ENCODE measurements around the gene SEMA3E.
"Not testable (repeated sequence)": the region's sequence is repeated elsewhere in the genome, so short reads cannot be mapped to it uniquely, and the experiment has no call there.

Gene SEMA3E

DNA sequence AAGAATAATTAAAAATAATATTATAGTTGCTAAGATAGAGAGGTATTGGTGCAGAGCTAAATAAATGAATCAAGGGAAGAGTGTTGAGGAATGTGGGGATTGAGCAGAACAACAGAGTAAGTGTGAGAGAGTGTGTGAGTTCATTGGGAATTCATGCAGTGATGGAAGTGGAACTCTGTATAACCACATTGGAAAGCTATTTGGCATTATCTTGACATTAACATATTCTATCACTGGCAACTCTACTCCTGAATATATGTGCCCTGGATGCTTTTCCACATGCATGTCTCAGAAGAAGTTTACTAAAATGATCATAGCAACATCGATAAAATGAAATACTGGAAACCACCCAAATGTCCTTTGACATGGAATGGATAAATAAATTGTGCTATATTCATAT lies 164.1 kb downstream of the SEMA3E start:
- no peak for DNase-seq

DNA sequence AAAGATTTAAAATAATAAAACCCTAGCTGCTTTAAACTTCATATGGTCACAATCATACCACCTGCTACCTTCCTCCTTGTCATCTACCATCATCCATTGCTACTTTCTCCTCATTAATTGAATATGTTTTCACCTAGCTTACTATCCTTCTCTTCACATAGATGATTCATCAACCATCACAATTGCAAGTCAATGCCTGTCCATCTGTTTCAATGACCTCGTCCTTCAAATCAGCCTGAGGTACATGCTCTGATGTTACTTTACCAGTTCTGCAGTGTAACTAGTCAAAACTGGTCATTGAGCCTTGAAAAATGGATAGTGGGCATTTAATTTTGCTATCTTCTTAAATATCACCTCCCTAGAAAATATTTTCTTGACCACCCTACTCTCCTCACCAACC lies 164.7 kb downstream of the SEMA3E start:
- no peak for DNase-seq

DNA sequence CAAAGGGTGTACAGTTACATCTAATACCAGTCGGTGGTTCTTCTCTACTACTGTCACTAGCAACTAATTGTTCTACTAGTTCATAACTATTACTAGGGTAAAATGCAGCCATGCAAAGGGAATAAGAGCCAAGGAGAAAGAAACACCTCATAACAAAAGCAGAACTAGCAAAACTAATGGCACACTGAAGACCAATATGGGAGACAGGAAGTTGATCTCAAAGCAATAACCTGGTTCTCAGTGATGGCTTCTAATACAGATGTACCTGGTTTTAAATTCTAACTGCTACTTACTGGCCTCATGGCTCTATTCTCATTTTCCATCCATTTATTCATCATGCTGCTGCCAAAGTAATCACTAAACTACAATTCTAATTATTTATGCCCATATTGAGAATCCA lies 170.3 kb downstream of the SEMA3E start:
- DNase-seq, result no peak

DNA sequence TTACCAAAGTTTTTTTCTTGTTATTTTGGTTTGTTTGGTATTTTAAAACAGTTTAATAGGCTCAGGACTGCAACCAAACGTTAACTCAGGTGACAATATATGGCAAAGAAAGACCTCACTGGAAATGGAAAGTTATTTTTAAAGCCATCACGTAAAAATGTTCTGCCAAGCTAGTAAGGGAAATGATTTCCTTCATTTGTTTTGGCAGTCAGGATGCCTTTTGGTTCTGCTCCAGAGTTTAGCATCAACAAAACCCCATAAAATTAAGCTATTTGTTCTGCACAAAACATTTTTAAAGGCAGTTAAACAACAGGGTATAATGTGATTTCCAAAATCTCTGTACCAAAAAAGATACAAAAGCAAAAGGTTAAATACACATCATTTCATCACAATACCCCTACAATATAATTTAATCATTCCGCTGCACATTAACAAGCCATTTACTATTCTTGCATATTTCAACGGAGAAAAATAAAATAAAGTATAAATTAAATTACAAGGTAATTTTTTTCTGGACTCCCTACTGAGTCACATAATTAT lies 172.4 kb downstream of the SEMA3E start:
- no peak for DNase-seq

- DNase-seq, result no peak
Observed at GRCh38 chr7:83475420-83475819, 173.5 kb downstream of the SEMA3E start.

DNA sequence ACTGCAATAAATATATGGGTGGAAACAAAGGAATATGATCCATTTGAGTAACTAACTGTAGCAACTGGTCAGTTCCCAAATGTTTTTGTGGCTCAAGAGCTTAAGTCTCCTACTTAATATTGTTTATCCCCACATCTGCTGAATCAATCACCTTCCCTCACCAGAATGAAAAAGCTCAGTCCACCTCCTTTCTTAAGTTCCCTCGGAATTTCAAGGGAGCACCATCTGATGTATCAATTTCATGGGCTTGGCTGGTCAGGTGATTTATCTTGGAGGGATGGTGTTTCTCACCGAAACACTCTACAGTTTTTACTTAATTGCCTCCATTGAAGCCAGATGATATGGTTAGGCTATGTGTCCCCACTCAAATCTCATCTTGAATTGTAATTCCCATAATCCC lies 176.6 kb downstream of the SEMA3E start:
- DNase-seq, result no peak

- DNase-seq, result no peak
Observed at GRCh38 chr7:83469491-83469890, 179.4 kb downstream of the SEMA3E start.

DNA sequence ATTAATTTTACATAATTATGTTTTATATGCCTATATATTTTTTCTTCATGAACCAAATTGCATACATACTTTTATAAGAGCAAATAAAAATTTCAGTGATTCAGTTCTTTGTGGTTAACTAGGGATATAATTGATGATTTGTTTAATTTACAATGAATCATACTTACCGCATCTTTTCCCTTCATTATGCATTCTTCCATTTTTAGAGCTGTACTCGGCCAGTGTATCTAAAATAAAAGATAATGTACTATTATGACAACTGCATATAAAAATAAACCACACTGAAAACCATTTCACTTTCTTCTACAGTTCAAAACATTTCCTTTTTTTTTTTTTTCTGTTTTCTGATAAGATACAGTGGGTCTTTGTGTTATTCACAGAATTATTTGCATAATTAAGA lies 179.9 kb downstream of the SEMA3E start:
- DNase-seq, result no peak

GRCh38 chr7:83468251-83468739 lies 180.6 kb downstream of the SEMA3E start:
- no peak for DNase-seq

DNA sequence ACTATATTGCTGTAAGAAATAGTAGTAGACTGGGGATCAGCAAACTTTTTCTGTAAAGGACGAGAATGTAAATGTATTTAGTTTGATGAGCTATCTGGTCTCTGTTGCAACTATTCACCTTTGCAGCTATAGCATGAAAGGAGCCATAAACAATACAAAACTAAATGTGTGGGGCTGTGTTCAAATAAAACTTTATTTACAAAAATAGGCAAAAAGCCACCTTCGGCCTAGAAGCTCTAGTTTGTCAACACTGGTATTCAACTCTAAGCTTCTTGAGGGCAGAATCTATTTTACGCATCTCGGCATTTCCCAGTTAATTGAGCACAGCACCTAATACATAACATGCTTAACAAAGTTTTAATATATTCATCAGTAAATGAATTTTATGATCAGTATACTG lies 181.4 kb downstream of the SEMA3E start:
- no peak for DNase-seq

DNA sequence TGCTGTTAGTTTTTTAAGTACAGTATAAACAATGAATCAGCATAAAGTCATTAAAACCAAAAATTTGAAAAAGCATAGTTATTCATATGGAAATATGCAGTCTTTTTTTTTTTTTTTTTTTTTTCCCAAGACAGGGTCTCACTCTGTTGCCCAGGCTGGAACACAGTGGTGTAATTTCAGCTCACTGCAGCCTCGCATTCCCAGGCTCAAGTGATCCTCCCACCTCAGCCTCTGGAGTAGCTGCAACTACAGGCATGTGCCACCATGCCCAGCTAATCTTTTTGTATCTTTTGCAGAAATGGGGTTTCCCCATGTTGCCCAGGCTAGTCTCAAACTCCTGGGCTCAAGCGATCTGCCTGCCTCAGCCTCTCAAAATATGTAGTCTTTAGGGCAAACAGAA lies 182.0 kb downstream of the SEMA3E start:
- no peak for DNase-seq

GRCh38 chr7:83466187-83466923 lies 182.6 kb downstream of the SEMA3E start:
- no peak for DNase-seq

DNA sequence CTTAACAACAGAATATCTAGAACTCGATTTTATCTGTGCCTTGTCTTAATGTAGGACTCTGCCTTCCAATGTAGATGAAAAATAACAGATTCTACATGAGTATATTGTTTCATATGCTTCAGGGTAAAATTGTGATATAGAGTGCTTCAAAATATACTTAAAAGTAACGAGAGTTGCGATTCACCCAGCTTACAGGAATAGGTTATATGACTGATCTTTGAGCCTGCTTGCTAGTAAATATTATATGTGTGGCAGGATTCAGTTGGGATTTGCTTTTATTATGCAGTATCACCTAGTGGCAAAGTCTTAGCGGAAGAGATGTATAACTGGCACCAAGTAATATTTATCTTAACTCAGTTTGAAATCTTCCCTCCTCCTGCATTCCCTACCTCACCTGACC lies 183.3 kb downstream of the SEMA3E start:
- DNase-seq, result no peak

- not testable (repeated sequence) for DNase-seq
Observed at GRCh38 chr7:83461820-83462219, 187.1 kb downstream of the SEMA3E start.

DNA sequence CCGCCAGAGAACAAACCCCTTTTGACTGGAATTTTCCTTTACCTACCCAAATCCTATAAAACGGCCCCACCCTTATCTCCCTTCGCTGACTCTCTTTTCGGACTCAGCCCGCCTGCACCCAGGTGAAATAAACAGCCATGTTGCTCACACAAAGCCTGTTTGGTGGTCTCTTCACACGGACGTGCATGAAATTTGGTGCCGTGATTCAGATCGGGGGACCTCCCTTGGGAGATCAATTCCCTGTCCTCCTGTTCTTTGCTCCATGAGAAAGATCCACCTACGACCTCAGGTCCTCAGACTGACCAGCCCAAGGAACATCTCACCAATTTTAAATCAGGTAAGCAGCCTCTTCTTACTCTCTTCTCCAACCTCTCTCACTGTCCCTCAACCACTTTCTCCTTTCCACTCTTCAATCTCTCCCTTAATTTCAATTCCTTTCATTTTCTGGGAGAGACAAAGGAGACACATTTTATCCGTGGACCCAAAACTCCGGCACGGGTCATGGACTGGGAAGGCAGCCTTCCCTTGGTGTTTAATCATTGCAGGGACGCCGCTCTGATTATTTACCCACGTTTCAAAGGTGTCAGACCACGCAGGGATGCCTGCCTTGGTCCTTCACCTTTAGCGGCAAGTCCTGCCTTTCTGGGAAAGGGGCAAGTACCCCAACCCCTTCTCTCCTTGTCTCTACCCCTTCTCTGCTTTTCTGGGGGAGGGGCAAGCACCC lies 188.8 kb downstream of the SEMA3E start:
- DNase-seq, result not testable (repeated sequence)

DNA sequence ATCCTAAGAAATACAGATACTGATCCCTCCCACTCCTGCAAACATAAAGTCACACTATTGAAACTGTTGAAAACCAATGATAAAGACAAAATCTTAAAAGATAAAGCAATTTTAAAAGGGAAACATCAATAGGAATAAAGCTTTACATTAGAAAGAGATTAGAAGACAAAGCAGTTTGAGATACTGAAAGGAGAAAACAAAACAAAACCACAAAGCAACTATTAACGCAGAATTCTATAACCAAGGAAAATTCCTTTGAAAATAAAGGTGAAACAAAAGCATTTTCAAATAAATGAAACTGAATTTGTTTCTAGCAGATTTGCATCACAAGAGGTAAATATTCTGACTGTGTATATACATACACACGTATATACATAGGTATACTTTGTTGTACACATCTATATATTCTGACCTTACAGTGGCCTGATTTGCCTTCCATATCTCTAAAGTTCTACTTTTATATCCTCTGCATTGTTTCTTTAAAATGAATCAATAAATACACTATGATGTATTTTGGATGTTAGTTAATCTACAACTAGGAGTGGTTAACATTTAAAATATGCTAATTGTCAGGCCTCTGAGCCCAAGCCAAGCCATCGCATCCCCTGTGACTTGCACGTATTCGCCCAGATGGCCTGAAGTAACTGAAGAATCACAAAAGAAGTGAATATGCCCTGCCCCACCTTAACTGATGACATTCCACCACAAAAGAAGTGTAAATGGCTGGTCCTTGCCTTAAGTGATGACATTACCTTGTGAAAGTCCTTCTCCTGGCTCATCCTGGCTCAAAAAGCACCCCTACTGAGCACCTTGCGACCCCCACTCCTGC lies 189.6 kb downstream of the SEMA3E start:
- not testable (repeated sequence) for DNase-seq

DNA sequence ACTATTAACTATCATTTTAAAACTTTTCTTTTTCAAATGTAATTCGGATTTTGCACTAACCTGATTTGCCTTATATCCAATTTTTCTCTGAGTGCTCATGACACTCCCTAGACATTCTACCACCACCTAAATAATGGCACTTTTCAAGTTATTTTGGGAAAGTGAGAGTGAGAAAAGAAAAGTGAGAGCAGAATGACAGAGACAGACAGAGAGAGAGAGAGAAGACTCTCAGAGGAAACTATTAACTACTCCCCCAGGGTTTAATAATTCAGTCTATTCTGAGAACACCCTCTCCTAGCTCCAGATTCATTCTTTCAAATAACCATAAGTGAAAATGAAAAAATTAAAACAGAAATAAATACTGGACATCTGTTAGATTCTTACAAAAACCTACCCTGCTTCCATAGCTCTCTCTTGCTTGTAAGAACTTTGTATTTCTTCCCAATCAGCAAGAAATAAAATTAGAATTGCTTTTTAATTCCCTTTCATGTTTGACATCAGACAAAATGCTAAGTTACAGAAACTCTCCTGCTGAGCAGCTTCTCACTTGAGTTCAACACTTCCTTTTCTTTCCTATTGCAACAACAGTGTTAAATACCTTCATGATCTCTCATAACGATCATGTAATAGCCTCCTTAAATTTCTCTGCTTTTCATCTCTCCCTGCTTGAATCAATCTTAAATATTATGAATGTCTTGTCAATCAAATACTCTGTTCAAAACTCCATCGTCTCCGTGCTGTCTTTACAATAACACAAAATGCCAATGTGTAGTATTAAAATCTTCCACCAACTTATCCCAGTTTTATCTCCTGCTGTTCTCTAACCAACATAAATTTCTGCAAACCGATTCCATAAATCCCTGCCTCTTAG lies 191.7 kb downstream of the SEMA3E start:
- no peak for DNase-seq

- no peak for DNase-seq
Observed at GRCh38 chr7:83456413-83456812, 192.5 kb downstream of the SEMA3E start.

- no peak for DNase-seq
Observed at GRCh38 chr7:83455612-83456011, 193.3 kb downstream of the SEMA3E start.

DNA sequence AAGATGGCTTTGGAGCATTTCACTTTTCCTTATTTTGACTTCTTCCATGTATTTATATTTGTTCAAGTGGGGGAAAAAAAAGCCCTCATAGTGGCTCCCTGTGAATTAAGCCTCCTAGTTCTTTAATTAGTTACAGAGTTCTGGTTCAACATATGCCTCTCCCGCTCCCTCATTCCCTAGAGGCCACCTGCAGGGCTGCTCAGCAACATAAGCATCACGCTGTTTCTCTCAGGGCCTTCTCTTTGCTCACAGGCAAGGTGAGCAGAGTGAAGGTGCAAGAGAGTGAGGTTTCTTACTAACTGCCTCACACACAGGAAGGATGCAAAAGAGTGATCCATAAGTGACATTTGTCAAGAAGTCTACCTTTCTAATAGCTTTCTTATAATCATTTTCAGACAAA lies 196.7 kb downstream of the SEMA3E start:
- no peak for DNase-seq

- no peak for DNase-seq
Observed at GRCh38 chr7:83451501-83452045, 197.4 kb downstream of the SEMA3E start.

GRCh38 chr7:83449781-83450180 lies 199.2 kb downstream of the SEMA3E start:
- DNase-seq, result no peak
